ENCODE results near the gene WDTC1. TPM values are rescaled to one million over a fixed set of nuclear protein-coding genes. Genes with fewer than 3 reads are reported as not detected.

Gene WDTC1
- total RNA-seq, 1 experiment from 2014 or later: 24.6 TPM

GRCh38 chr1:27331426-27331825 lies 97.0 kb downstream of the WDTC1 start:
- peaks cover 7% of the 10 kb centered on the region; the same call in 1 of the 2 replicates for H3K4me1 ChIP-seq (ENCODE audit: control insufficient read depth, insufficient read depth, low read length)
- no peaks in the 10 kb centered on the region for H3K9me3 ChIP-seq (ENCODE audit: control insufficient read depth, insufficient read depth, low read depth, low read length)
- POLR2A ChIA-PET: interaction anchor here (0.5 kb wide), 1 partner anchor 8 kb away, joined by 3 read pairs; no protein-coding TSS in a partner anchor
- peaks cover 2% of the 10 kb centered on the region for H3K36me3 ChIP-seq (ENCODE audit: control insufficient read depth, insufficient read depth, low read length)
- TF ChIP-seq POLR2AphosphoS5 (IDR thresholded peaks at IDR 0.05; ENCODE audit: low read depth, low read length) (no peak), CTCF (IDR thresholded peaks at IDR 0.05) (no peak), REST (IDR thresholded peaks at IDR 0.05; ENCODE audit: insufficient read depth in 1 of 2, low read depth in 2 of 2, low read length in 1 of 2) (no peak), SIN3A (IDR thresholded peaks at IDR 0.05; ENCODE audit: borderline replicate concordance, insufficient read depth, low read depth, low read length) (no peak), TCF7L2 (IDR thresholded peaks at IDR 0.05; ENCODE audit: low read depth, low read length) (no peak)
- DNase-seq (ENCODE audit: low read depth, low spot score): no peak
- no peak overlapping the region for H3K27ac ChIP-seq (ENCODE audit: low read length)
- BruUV-seq (replicated peaks): no TSS peak
- no peak overlapping the region for H3K4me3 ChIP-seq (ENCODE audit: low read depth in 2 of 2, low read length in 2 of 2)
- CTCF ChIA-PET: no interaction called here
- intact Hi-C loops (cut with micrococcal nuclease; ENCODE audit: unreplicated experiment) (no loop called here), in situ Hi-C loops (cut with HindIII; ENCODE audit: low pct_unique_long_range_greater_than_20kb, low sequenced_read_pairs) (no loop called here)
- no peak for ATAC-seq
- H3K27me3 ChIP-seq (ENCODE audit: control insufficient read depth, insufficient read depth, low read length): no peaks in the 10 kb centered on the region

DNA sequence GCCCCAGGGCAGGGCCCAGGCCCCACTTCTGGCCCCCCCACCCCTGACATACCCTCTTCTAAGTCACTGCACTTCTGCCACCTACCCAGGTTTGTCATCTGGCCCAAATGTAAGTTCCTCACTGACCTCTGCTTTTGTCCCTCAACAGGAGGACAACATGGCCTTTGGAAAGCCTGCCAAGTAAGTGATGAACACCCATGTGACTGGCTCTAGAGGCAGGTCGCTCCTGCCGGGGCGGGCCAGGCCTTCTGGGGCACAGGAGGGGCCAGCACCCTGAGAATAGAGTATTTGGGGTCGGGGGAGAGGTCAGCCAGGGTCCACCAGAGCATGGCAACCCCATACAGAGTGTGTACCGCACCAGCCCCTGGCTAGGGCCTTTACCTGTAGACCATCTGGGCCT lies 97.5 kb downstream of the WDTC1 start:
- H3K9me3 ChIP-seq (ENCODE audit: control insufficient read depth, insufficient read depth, low read depth, low read length): no peaks in the 10 kb centered on the region
- no peak for DNase-seq (ENCODE audit: low read depth, low spot score)
- in situ Hi-C loops (cut with HindIII; ENCODE audit: low pct_unique_long_range_greater_than_20kb, low sequenced_read_pairs) (no loop called here), intact Hi-C loops (cut with micrococcal nuclease; ENCODE audit: unreplicated experiment) (no loop called here)
- ATAC-seq: no peak
- POLR2A ChIA-PET: interaction anchor here (0.5 kb wide), 1 partner anchor 9 kb away, joined by 3 read pairs; no protein-coding TSS in a partner anchor
- H3K27ac ChIP-seq (ENCODE audit: low read length): no peak overlapping the region
- CTCF ChIA-PET: interaction anchor here (1.0 to 1.3 kb wide), 3 partner anchors 9 to 29 kb away, joined by 3 to 4 read pairs (median 3); no protein-coding TSS in a partner anchor
- no TSS peak for BruUV-seq (replicated peaks)
- no peak overlapping the region for H3K4me3 ChIP-seq (ENCODE audit: low read depth in 2 of 2, low read length in 2 of 2)
- peaks cover 3% of the 10 kb centered on the region; the same call in 1 of the 2 replicates for H3K4me1 ChIP-seq (ENCODE audit: control insufficient read depth, insufficient read depth, low read length)
- no peak for TF ChIP-seq CTCF (IDR thresholded peaks at IDR 0.05)
- TF ChIP-seq POLR2AphosphoS5 (IDR thresholded peaks at IDR 0.05; ENCODE audit: low read depth, low read length): no peak
- TF ChIP-seq REST (IDR thresholded peaks at IDR 0.05; ENCODE audit: insufficient read depth in 1 of 2, low read depth in 2 of 2, low read length in 1 of 2): no peak
- TF ChIP-seq SIN3A (IDR thresholded peaks at IDR 0.05; ENCODE audit: borderline replicate concordance, insufficient read depth, low read depth, low read length): no peak
- TF ChIP-seq TCF7L2 (IDR thresholded peaks at IDR 0.05; ENCODE audit: low read depth, low read length): no peak
- no peaks in the 10 kb centered on the region for H3K27me3 ChIP-seq (ENCODE audit: control insufficient read depth, insufficient read depth, low read length)
- peaks cover 2% of the 10 kb centered on the region for H3K36me3 ChIP-seq (ENCODE audit: control insufficient read depth, insufficient read depth, low read length)
